ENCODE results near the gene MCM3.

DNA sequence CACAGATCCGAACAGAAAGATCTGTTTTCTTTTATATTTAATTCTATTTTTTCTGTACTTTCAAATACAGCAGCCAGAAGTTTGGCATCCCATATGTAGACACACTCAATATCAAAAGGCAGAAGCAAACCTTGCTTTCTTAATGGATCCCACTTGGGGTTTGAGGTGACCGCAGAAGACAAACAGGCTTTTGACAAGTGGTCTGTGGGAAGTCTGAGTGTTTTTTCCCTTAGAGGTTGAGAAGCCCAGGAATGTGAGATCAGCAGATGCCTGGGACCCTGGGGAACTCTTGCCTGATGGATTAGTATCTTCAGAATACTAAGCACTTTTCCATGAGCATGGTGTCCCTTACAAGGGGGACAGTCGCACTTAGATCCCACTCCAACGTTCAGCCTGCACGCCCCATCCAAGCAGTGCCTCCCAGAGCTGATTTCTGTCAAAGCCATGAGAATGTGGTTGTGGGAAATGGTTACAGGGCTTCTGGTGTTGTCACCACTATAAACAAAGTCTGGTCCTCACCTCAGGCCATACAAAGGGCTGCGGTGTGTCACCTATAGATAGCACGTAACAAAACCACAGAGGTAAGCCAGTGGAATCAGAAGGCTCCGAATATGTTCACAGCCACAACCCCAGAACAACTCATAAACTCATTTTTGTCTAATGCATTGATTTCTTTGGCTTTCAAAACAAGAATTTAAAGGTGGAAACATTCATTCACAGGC is 53.0 kb downstream of the MCM3 start:
- TF ChIP-seq CTCF (IDR thresholded peaks at IDR 0.05) (no peak), POLR2A (IDR thresholded peaks at IDR 0.05) (no peak), EP300 (IDR thresholded peaks at IDR 0.05) (no peak)
